Measurements from ENCODE around the gene CGB1. TPM values are rescaled to one million over a fixed set of nuclear protein-coding genes. Genes with fewer than 3 reads are reported as not detected.

The CGB1 gene
- total and polyA plus RNA-seq, 2 of the 8 experiments (the other 6 are each of a cell fraction or from before 2014, with no cell fraction given): not detected

- POLR2A ChIA-PET (ENCODE audit: partially characterized antibody): interaction anchor here (0.6 to 1.5 kb wide), 6 partner anchors 8 to 51 kb away, joined by 3 to 4 read pairs (median 3); partner anchors contain the start of gene RUVBL2
- TF ChIP-seq EGR1 (IDR thresholded peaks at IDR 0.05; ENCODE audit: borderline replicate concordance, low read depth, low read length): no peak
- TF ChIP-seq E2F6 (IDR thresholded peaks at IDR 0.05): peak; percentile 64
- peak; percentile 85 for TF ChIP-seq CREB1 (IDR thresholded peaks at IDR 0.05)
- no peak for TF ChIP-seq GTF2F1 (IDR thresholded peaks at IDR 0.05; ENCODE audit: borderline replicate concordance, low read depth, low read length)
- TF ChIP-seq CTCF (IDR thresholded peaks at IDR 0.05; ENCODE audit: control extremely low read depth in 1 of 3, insufficient read depth in 1 of 3, low read depth in 1 of 3, low read length in 3 of 3): peak; percentile 8 to 35 (median 32)
- no peak for TF ChIP-seq SIRT6 (IDR thresholded peaks at IDR 0.05; ENCODE audit: low read length)
- peak; percentile 56; the same call in 1 of the 2 replicates for TF ChIP-seq MAX (IDR thresholded peaks at IDR 0.05)
- TF ChIP-seq EZH2 (IDR thresholded peaks at IDR 0.05; ENCODE audit: low read depth, low read length, severe bottlenecking): no peak
Observed at GRCh38 chr19:49017666-49018351, 18.9 kb downstream of the CGB1 start.

More at GRCh38 chr19:49017666-49018351, 18.9 kb downstream of the CGB1 start:
- Histone ChIP-seq H3K27ac (ENCODE audit: low read depth, low read length) (no peak overlapping the region), H3K79me2 (ENCODE audit: control insufficient read depth in 1 of 2, insufficient read depth in 2 of 2, low read length in 2 of 2) (no peaks in the 10 kb centered on the region), H3K4me1 (replicated peaks in 1 of 4; ENCODE audit: control insufficient read depth in 3 of 4, insufficient read depth in 4 of 4, low read length in 3 of 4) (peaks cover 0 to 17% (median 8%) of the 10 kb centered on the region in 4 experiments; a peak in 5 of 7 replicates), H3K4ac (replicated peaks; ENCODE audit: insufficient read length, low read depth, low read length) (no peak overlapping the region), H2BK5ac (ENCODE audit: low read depth, low read length) (no peak overlapping the region), H2BK12ac (ENCODE audit: low read depth, low read length) (no peak overlapping the region), H4K5ac (ENCODE audit: insufficient read length, low read depth, low read length) (no peak overlapping the region), H3K14ac (ENCODE audit: insufficient read length) (no peak overlapping the region), H3K36me3 (ENCODE audit: control insufficient read depth in 2 of 4, insufficient read depth in 4 of 4, low read length in 3 of 4) (peaks cover 5 to 19% (median 10%) of the 10 kb centered on the region in 4 experiments; a peak in 7 of 8 replicates), H4K20me1 (replicated peaks in 1 of 2; ENCODE audit: control insufficient read depth in 1 of 2, insufficient read depth in 2 of 2, low read length in 2 of 2) (peaks cover 0 to 2% of the 10 kb centered on the region in 2 experiments), H2AK5ac (ENCODE audit: low read depth, low read length) (no peak overlapping the region), H3K79me1 (ENCODE audit: low read depth, low read length) (no peaks in the 10 kb centered on the region), H3K18ac (ENCODE audit: extremely low read depth, low read length) (no peak overlapping the region; the same call in 1 of the 2 replicates), H2BK15ac (ENCODE audit: low read length) (no peak overlapping the region), H3K9ac (replicated peaks in 1 of 4; ENCODE audit: extremely low read depth in 1 of 4, low read depth in 3 of 4, low read length in 3 of 4) (no peak overlapping the region), H3K27me3 (replicated peaks in 1 of 4; ENCODE audit: control insufficient read depth in 3 of 4, extremely low read depth in 1 of 4, insufficient read depth in 3 of 4, low read length in 3 of 4) (peaks cover 0 to 15% (median 12%) of the 10 kb centered on the region in 4 experiments; a peak in 6 of 7 replicates), H2BK20ac (ENCODE audit: low read length) (no peak overlapping the region), H3K23ac (ENCODE audit: insufficient read length) (no peak overlapping the region), H2BK120ac (replicated peaks; ENCODE audit: low read depth, low read length) (no peak overlapping the region), H4K8ac (ENCODE audit: extremely low read depth, insufficient read depth, low read length) (no peak overlapping the region), H2AFZ (ENCODE audit: low read length) (no peak overlapping the region), H3K4me3 (ENCODE audit: extremely low read depth in 1 of 4, insufficient read depth in 2 of 4, low read depth in 3 of 4, low read length in 4 of 4) (peak overlapping the region; percentile 27 to 68 (median 40)), H3K4me2 (ENCODE audit: insufficient read depth in 1 of 2, low read depth in 2 of 2, low read length in 2 of 2) (peak overlapping the region; percentile 78 to 82), H3K23me2 (ENCODE audit: low read depth, low read length) (peaks cover 6% of the 10 kb centered on the region; the same call in 1 of the 2 replicates), H4K91ac (replicated peaks; ENCODE audit: insufficient read length, low read length) (no peak overlapping the region), H3K9me3 (ENCODE audit: insufficient read depth in 2 of 2, low read depth in 1 of 2, low read length in 1 of 2) (no peaks in the 10 kb centered on the region), H3K56ac (replicated peaks; ENCODE audit: insufficient read length, low read depth, low read length) (no peak overlapping the region)
- WGBS, 2 experiments (ENCODE audit: extremely low coverage in 1 of 2, insufficient coverage in 1 of 2, insufficient read length in 1 of 2, insufficient replicate concordance in 2 of 2, low coverage in 1 of 2, low lambda C conversion rate in 2 of 2, missing lambda C conversion rate in 1 of 2): 8% methylated on average over 38 of the region's 62 CpGs; no CpG with 5 or more reads in 1 of the 2 experiments
- CTCF ChIA-PET (ENCODE audit: partially characterized antibody): interaction anchor here (0.7 to 8.1 kb wide), 6 partner anchors 9 to 229 kb away, joined by 3 to 46 read pairs (median 4); no protein-coding TSS in a partner anchor
- DNase-seq (ENCODE audit: low read depth in 1 of 2, low spot score in 2 of 2) (peak in 1 of 2 experiments; percentile 78), FAIRE-seq (no peak)

All from H1 (cell line).